Adrenal gland (tissue), 12 donors: ENCODE measurements around the gene CYB561. TPM values are rescaled to one million over a fixed set of nuclear protein-coding genes. Genes with fewer than 3 reads are reported as not detected.

ENCODE experiments used
- DNase-seq, 7 donors: peaks; one replicate each; pipeline ENCODE4 v3.0.0-alpha.2; 2019 to 2020
- H3K27ac ChIP-seq, 5 donors: fragments of 200-600 bp; sonication (generic) in 4 of 5; 1 replicate in 3 of 5; 2 replicates in 2 of 5; pipeline versions ENCODE4 v1.5.1 to v1.8.0; 2016 to 2020; ENCODE audit warnings: mild to moderate bottlenecking in 1 of 5
- H3K27me3 ChIP-seq: fragments of 200-600 bp; 2 replicates; pipeline ENCODE4 v1.8.0; 2021
- H3K36me3 ChIP-seq, 2 donors: fragments of 200-600 bp; replicated peaks in 1 of 2; 1 replicate in 1 of 2; 2 replicates in 1 of 2; pipeline versions ENCODE4 v1.5.1 to v1.8.0; 2018 to 2022
- H3K4me1 ChIP-seq, 2 donors: fragments of 200-600 bp; replicated peaks in 1 of 2; 1 replicate in 1 of 2; 2 replicates in 1 of 2; pipeline versions ENCODE4 v1.5.1 to v1.8.0; 2018 to 2021
- H3K4me3 ChIP-seq, 4 donors: fragments of 200-600 bp; sonication (generic) in 3 of 4; one replicate each; pipeline ENCODE4 v1.5.1; 2016 to 2018
- H3K9me3 ChIP-seq, 3 donors: fragments of 200-600 bp; sonication (generic) in 1 of 3; replicated peaks in 1 of 3; 1 replicate in 2 of 3; 2 replicates in 1 of 3; pipeline versions ENCODE4 v1.5.1 to v1.8.0; 2016 to 2021
- CTCF ChIP-seq, 6 experiments: fragments of 450-650 bp in 4 of 6; fragments of 200-600 bp in 2 of 6; sonication (generic) in 1 of 6; IDR thresholded peaks; 1 replicate in 5 of 6; 2 replicates in 1 of 6; pipeline versions ENCODE4 v1.5.1 to v1.8.0; 2016 to 2021; ENCODE audit warnings: antibody characterized with exemption in 6 of 6, mild to moderate bottlenecking in 2 of 6, moderate library complexity in 1 of 6
- POLR2A ChIP-seq, 2 donors: fragments of 450-650 bp; IDR thresholded peaks; one replicate each; pipeline ENCODE4 v1.6.1; 2017; ENCODE audit warnings: antibody characterized with exemption in 2 of 2, mild to moderate bottlenecking in 2 of 2, moderate library complexity in 1 of 2
- WGBS, 4 donors: extraction: QIAGEN DNeasy Blood & Tissue Kit in 2 of 4; methylation state at CpG; one replicate each; pipeline versions ENCODE4 v1.1.5 to v1.1.7; 2013 to 2017; 5-methylcytosine and 5-hydroxymethylcytosine counted together
- intact Hi-C, 2 donors: fragments of 100-400 bp; cut with DNase I; formaldehyde crosslinking; loops; one replicate each; pipeline versions ENCODE4 v1.14.1 to v1.15.0; 2022 to 2023
- polyA plus RNA-seq, 3 donors: library from polyadenylated mRNA; stranded (reverse); fragments of 200-250 nt in 2 of 3; fragments of 350-450 nt in 1 of 3; fragmentation: Illumina TruSeq in 1 of 3; extraction: RNeasy Lipid Tissue Mini Kit (QIAGEN cat#74804) in 1 of 3; gene quantifications; one replicate each; pipeline ENCODE4 v1.2.3, GENCODE V29; 2013 to 2014
- total RNA-seq, 9 donors: library from RNA; depleted of rRNA in 4 of 9; stranded (reverse); fragments of >200 nt in 4 of 9; fragments of 120-200 nt in 1 of 9; fragmentation: NEBNext Ultra II Directional in 1 of 9; extraction: Animal tissue kit (Norgen Biotek cat#: 25700) in 1 of 9; gene quantifications; one replicate each; pipeline versions ENCODE4 v1.1.0 to v1.2.4, GENCODE V29; 2013 to 2023
- donor health status: healthy with polysubstance abuse.
- donor health status: Bipolar disorder and iron deficiency.
- donor health status: DM: yes; HTN: yes; CAD: no.
- donor health status: DM: no; HTN: no; CAD: no.
- donor health status: DM: no; HTN: no; CAD: no.
- donor health status: DM: yes; HTN: yes; CAD: no.

Gene CYB561
- total and polyA plus RNA-seq, 12 donors = 14.3 to 195 (median 68.4) TPM

- WGBS, 4 donors = 86 to 97% (median 91%) methylated on average over 10 to 16 of the region's 16 CpGs
- H3K36me3 ChIP-seq = no peaks in the 10 kb centered on the region
- no peaks in the 10 kb centered on the region for H3K27me3 ChIP-seq
- no peak overlapping the region for H3K27ac ChIP-seq
- intact Hi-C loops = loop anchor here (2.0 to 10.0 kb wide), 2 partner anchors 57 to 133 kb away; no protein-coding TSS in a partner anchor
- peaks cover 7 to 16% of the 10 kb centered on the region in 2 donors for H3K4me1 ChIP-seq
- no peak for DNase-seq
- no peak for TF ChIP-seq POLR2A (IDR thresholded peaks at IDR 0.05)
- no peak for TF ChIP-seq CTCF (IDR thresholded peaks at IDR 0.05)
- H3K9me3 ChIP-seq = no peaks in the 10 kb centered on the region
- H3K4me3 ChIP-seq = no peak overlapping the region
These were observed 35.4 kb upstream of the CYB561 start for GRCh38 chr17:63481488-63481870.

GRCh38 chr17:63480826-63481487 lies 34.9 kb upstream of the CYB561 start:
- WGBS, 4 donors = 73 to 85% (median 81%) methylated on average over 8 to 11 of the region's 11 CpGs
- DNase-seq = no peak
- Histone ChIP-seq H3K27ac (no peak overlapping the region), H3K4me1 (peaks cover 7 to 18% of the 10 kb centered on the region in 2 donors), H3K36me3 (no peaks in the 10 kb centered on the region), H3K27me3 (no peaks in the 10 kb centered on the region), H3K9me3 (no peaks in the 10 kb centered on the region), H3K4me3 (no peak overlapping the region)
- intact Hi-C loops = loop anchor here (2.0 to 10.0 kb wide), 2 partner anchors 56 to 134 kb away; no protein-coding TSS in a partner anchor
- TF ChIP-seq POLR2A (IDR thresholded peaks at IDR 0.05) (no peak), CTCF (IDR thresholded peaks at IDR 0.05) (no peak)

GRCh38 chr17:63480192-63480784 lies 34.2 kb upstream of the CYB561 start:
- H3K27me3 ChIP-seq = no peaks in the 10 kb centered on the region
- no peak for DNase-seq
- 78 to 88% (median 86%) methylated on average over 16 to 21 of the region's 21 CpGs for WGBS, 4 donors

More at GRCh38 chr17:63480192-63480784, 34.2 kb upstream of the CYB561 start:
- intact Hi-C loops = loop anchor here (2.0 to 10.0 kb wide), 2 partner anchors 55 to 135 kb away; no protein-coding TSS in a partner anchor
- no peaks in the 10 kb centered on the region for H3K9me3 ChIP-seq
- no peak overlapping the region for H3K27ac ChIP-seq
- H3K36me3 ChIP-seq = no peaks in the 10 kb centered on the region
- peaks cover 8 to 25% of the 10 kb centered on the region in 2 donors for H3K4me1 ChIP-seq
- TF ChIP-seq POLR2A (IDR thresholded peaks at IDR 0.05) (no peak), CTCF (IDR thresholded peaks at IDR 0.05) (no peak)
- no peak overlapping the region for H3K4me3 ChIP-seq
